Esophagus muscularis mucosa (tissue), 4 donors: ENCODE data around the gene DMRTC2. TPM values are rescaled to one million over a fixed set of nuclear protein-coding genes. Genes with fewer than 3 reads are reported as not detected.
A peak's percentile ranks its signal among the peaks of the same experiment; 100 is the strongest.

ENCODE experiments used
- DNase-seq: peaks from one replicate; pipeline ENCODE4 v3.0.0-alpha.2; 2017; ENCODE audit errors: extremely low spot score
- H3K27ac ChIP-seq, 4 donors: fragments of 200-600 bp; sonication (generic); replicated peaks in 1 of 4; 1 replicate in 3 of 4; 2 replicates in 1 of 4; pipeline ENCODE4 v1.5.1; 2016 to 2019; ENCODE audit warnings: mild to moderate bottlenecking in 1 of 4
- H3K27me3 ChIP-seq, 4 donors: fragments of 200-600 bp; sonication (generic); one replicate each; pipeline versions ENCODE4 v1.5.1 to v1.6.0; 2016 to 2019
- H3K36me3 ChIP-seq, 4 donors: fragments of 200-600 bp; sonication (generic); one replicate each; pipeline ENCODE4 v1.5.1; 2016 to 2019
- H3K4me1 ChIP-seq, 4 donors: fragments of 200-600 bp; sonication (generic); one replicate each; pipeline ENCODE4 v1.5.1; 2016 to 2019
- H3K4me3 ChIP-seq, 4 donors: fragments of 200-600 bp; sonication (generic); 1 replicate in 2 of 4; 2 replicates in 2 of 4; pipeline ENCODE4 v1.5.1; 2016 to 2019; ENCODE audit warnings: mild to moderate bottlenecking in 4 of 4, moderate library complexity in 1 of 4
- H3K9me3 ChIP-seq, 4 donors: fragments of 200-600 bp; sonication (generic); 1 replicate in 3 of 4; 2 replicates in 1 of 4; pipeline ENCODE4 v1.5.1; 2016 to 2019
- CTCF ChIP-seq, 3 experiments: fragments of 200-600 bp in 2 of 3; fragments of 450-650 bp in 1 of 3; sonication (generic) in 2 of 3; IDR thresholded peaks; one replicate each; pipeline ENCODE4 v1.5.1; 2017 to 2019; ENCODE audit warnings: antibody characterized with exemption in 3 of 3, mild to moderate bottlenecking in 2 of 3, moderate library complexity in 1 of 3
- EP300 ChIP-seq: sonication (generic); formaldehyde crosslinking; IDR thresholded peaks from one replicate; pipeline ENCODE4 v1.6.1; 2017; ENCODE audit warnings: antibody characterized with exemption
- POLR2A ChIP-seq: fragments of 450-650 bp; IDR thresholded peaks from one replicate; pipeline ENCODE4 v1.6.1; 2017; ENCODE audit warnings: antibody characterized with exemption, moderate library complexity, mild to moderate bottlenecking, low read depth
- POLR2AphosphoS5 ChIP-seq, 2 donors: sonication (generic); formaldehyde crosslinking; IDR thresholded peaks; one replicate each; pipeline ENCODE4 v1.6.1; 2017; ENCODE audit warnings: antibody characterized with exemption in 2 of 2
- WGBS: methylation state at CpG from one replicate; pipeline ENCODE4 v1.1.5; 2018; 5-methylcytosine and 5-hydroxymethylcytosine counted together
- intact Hi-C: fragments of 100-400 bp; cut with DNase I; formaldehyde crosslinking; loops from one replicate; pipeline ENCODE4 v1.15.1; 2023
- total RNA-seq, 4 donors: library from RNA; depleted of rRNA; stranded (reverse); fragments of >200 nt; gene quantifications; one replicate each; pipeline versions ENCODE4 v1.1.0 to v1.2.1, GENCODE V29; 2016

The DMRTC2 gene
- total RNA-seq, 4 donors from 2014 or later, result not detected

GRCh38 chr19:41815301-41815700 lies 29.5 kb upstream of the DMRTC2 start:
- Histone ChIP-seq H3K4me3 (no peak overlapping the region), H3K4me1 (peaks cover 0 to 9% (median 5%) of the 10 kb centered on the region in 4 donors), H3K36me3 (no peaks in the 10 kb centered on the region), H3K9me3 (no peaks in the 10 kb centered on the region), H3K27ac (no peak overlapping the region), H3K27me3 (peaks cover 0 to 20% (median 0%) of the 10 kb centered on the region in 4 donors)
- DNase-seq, result no peak
- 76% methylated on average over 4 of the region's 4 CpGs for WGBS
- intact Hi-C loops, result no loop called here
- TF ChIP-seq POLR2AphosphoS5 (IDR thresholded peaks at IDR 0.05) (no peak), CTCF (IDR thresholded peaks at IDR 0.05) (no peak), EP300 (no peak), POLR2A (no peak)

- Histone ChIP-seq H3K9me3 (no peaks in the 10 kb centered on the region), H3K27me3 (peaks cover 0 to 16% (median 0%) of the 10 kb centered on the region in 4 donors), H3K4me1 (peaks cover 0 to 9% (median 3%) of the 10 kb centered on the region in 4 donors), H3K4me3 (no peak overlapping the region), H3K27ac (no peak overlapping the region), H3K36me3 (no peaks in the 10 kb centered on the region)
- DNase-seq, result no peak
- TF ChIP-seq EP300 (no peak), CTCF (IDR thresholded peaks at IDR 0.05) (no peak), POLR2AphosphoS5 (IDR thresholded peaks at IDR 0.05) (no peak)
- 56% methylated on average over 2 of the region's 2 CpGs for WGBS
- intact Hi-C loops, result no loop called here
These were observed 28.1 kb upstream of the DMRTC2 start for GRCh38 chr19:41816761-41817160.

GRCh38 chr19:41821003-41821735 lies 23.7 kb upstream of the DMRTC2 start:
- no peak for DNase-seq
- H3K36me3 ChIP-seq, result no peaks in the 10 kb centered on the region
- TF ChIP-seq CTCF (IDR thresholded peaks at IDR 0.05) (peak; percentile 42 to 50 (median 50)), EP300 (no peak)
- H3K4me1 ChIP-seq, result peaks cover 0 to 9% (median 3%) of the 10 kb centered on the region in 4 donors
- H3K27ac ChIP-seq, result no peak overlapping the region
- intact Hi-C loops, result no loop called here
- 41% methylated on average over 11 of the region's 12 CpGs for WGBS
- H3K4me3 ChIP-seq, result no peak overlapping the region
- peaks cover 0 to 23% (median 0%) of the 10 kb centered on the region in 4 donors for H3K27me3 ChIP-seq
- H3K9me3 ChIP-seq, result no peaks in the 10 kb centered on the region

GRCh38 chr19:41837981-41838708 lies 6.7 kb upstream of the DMRTC2 start:
- H3K9me3 ChIP-seq, result no peaks in the 10 kb centered on the region
- no peak overlapping the region for H3K4me3 ChIP-seq
- H3K27ac ChIP-seq, result no peak overlapping the region
- TF ChIP-seq POLR2AphosphoS5 (IDR thresholded peaks at IDR 0.05) (no peak), POLR2A (no peak), CTCF (IDR thresholded peaks at IDR 0.05) (no peak), EP300 (no peak)
- intact Hi-C loops, result no loop called here
- peaks cover 0 to 57% (median 3%) of the 10 kb centered on the region in 4 donors for H3K27me3 ChIP-seq
- WGBS, result 64% methylated on average over 13 of the region's 13 CpGs
- H3K36me3 ChIP-seq, result no peaks in the 10 kb centered on the region
- no peaks in the 10 kb centered on the region for H3K4me1 ChIP-seq
- no peak for DNase-seq
